ENCODE measurements around the gene SLC7A7.
"Not testable (repeated sequence)": the region's sequence is repeated elsewhere in the genome, so short reads cannot be mapped to it uniquely, and the experiment has no call there.

Gene SLC7A7

DNA sequence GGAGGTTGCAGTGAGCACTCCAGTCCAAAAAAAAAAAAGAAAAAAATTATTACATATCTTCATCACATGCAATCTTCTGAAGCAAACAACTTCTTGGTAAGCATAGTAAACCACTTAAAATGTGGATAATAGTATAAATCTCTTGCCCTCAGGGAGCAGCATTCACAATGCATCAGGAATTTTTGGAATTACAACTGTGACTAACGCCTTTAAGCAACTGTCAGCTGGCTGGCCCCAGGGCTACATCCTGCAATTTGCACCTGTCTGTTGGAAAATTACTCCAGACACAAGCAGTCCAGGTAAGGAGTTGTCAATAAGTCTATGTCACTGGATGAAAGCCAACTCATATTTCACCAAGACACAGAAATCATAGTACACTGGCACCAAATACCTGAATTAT lies 5.5 kb upstream of the SLC7A7 start:
- no peak for DNase-seq (ENCODE audit: low read depth)

DNA sequence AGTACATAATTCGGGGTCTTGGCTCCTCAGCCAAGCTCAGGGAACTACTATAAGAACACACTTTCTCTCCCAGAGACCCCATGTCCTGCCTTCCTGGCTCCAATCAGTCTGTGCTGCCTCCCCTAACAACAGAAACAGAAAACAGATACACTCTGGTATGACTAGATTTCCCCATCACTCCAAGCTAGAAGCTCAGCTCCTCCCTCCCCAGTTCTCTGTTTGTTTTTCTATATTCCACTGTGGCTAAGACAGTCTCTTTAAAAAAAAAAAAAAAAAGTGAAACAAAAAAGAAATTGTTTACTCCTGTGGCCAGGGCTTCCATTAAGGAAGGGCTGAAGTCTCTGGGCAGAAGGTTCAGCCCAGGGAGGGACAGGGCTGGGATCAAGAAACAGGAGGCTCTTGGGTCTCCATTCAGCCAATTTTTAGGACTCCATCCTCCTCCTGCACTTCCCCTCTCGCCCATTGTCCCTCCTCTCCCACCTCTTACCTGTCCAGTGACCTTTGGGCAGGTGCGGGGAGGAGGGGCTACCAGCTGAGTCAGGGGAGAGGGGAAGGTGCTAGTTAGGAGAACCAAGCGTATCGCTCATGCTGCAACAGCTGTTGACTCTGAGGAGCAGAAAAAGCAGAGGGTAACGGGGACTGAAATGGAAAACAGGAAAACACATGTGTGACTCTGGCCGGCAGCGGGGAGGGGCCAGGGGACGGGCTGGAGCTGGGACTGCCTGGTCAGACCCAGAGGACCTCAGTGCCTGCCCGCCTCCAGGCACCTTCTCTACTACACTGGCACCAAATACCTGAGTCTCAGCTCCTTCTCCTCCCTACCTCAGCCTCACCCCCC lies 4.1 kb upstream of the SLC7A7 start:
- peak; percentile 85 for DNase-seq (ENCODE audit: low read depth)

DNA sequence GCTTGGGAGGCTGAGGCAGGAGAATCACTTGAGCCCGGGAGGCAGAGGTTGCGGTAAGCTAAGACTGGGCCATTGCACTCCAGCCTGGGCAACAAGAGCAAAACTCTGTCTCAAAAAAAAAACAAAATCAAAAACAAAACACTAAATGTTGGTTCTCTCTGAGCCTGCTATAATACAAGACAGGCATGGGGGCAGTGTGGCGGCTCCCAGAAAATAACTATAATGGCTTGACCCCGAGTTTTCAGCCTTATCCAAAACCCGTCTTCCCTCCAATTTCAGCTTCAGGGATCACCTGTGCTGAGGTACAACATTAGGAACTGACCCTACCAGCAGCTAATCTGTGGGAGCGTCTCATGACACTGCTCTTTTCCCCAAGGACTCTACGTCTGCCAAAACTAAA lies 862 bp downstream of the SLC7A7 start:
- DNase-seq (ENCODE audit: low read depth) = no peak

DNA sequence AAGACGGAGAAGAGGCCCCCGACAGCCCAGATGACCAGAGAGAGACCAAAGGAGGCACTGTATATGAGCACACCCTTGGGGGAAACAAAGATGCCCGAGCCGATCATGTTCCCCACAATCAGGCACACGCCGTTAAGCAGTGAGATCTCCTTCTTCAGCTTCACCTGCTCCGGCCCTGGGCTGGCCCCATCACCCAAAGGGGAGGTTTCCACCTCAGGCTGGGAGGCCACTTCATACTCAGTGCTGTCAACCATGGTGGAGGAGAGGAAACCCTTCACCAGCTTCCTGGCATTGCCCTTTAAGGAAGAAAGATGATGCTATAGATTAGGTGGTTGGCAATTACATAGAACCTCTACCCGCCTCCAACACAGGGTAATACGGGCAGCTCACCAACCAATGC lies 2.1 kb downstream of the SLC7A7 start:
- DNase-seq (ENCODE audit: low read depth) = no peak

DNA sequence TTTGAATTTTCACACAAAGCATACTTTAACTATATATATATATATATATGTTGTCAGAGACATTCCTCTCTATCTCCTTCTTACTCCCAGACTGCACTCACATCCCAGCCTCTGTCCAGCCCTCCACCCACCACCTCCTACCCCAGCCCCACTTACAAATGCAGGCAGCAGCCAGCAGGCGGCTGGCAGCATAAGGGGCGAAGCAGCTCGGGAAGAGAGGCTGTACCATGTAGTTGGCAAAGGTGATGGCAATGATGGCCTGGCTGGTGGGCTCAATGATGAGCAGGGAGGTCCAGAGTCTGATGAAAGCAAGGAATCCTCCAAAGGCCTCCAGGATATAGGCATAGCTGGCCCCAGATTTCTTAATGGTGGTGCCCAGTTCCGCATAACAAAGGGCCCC lies 2.5 kb downstream of the SLC7A7 start:
- no peak for DNase-seq (ENCODE audit: low read depth)

DNA sequence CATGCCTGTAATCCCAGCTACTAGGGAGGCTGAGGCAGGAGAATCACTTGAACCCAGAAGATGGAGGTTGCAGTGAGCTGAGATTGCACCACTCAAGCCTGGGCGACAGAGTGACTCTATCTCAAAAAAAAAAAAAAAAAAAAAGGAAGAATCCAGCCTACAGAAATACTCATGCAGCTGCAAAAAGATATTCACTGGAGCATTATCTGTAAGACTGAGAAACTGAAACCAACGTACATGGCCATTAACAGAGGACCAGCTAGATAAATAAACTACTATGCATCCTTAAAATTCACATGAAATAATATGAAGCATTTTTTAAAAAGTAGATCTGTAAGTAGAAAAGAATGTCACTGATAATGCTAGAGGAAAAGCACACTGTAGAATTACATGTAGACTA lies 3.5 kb downstream of the SLC7A7 start:
- DNase-seq (ENCODE audit: low read depth) = no peak

DNA sequence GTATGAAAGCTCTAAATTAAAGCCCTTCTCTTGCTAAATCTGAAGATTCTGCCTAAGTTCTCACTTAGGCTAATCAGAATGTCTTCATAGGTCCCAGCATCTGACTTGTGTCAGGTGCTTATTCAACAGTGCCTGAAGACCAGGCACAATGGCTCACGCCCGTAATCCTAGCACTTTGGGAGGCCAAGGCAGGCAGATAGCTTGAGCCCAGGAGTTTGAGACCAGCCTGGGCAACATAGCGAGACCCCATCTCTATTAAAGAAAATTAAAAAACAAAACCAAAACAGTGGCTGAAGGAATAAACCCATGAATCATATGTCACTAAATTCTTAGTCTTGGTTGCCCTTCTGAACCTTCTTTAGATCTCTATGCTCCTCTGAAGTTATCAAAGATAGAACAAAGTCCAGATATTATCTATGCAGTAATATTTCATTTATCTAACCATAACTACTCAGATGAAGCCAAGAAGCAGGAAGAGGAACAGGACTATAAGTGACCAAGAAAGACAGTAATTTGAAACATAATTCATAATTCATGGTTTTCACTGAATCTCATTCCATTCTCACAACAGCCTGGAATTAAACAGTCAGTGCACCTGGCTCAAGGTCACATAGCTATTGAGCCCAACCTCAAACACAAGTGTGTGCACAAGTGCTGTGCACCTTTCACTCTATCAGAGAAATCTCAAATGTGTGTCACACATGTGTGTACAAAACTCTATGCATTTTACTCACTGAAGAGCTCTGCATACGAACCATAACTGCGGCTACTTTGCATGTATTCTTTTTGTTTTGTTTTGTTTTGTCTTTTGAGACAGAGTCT lies 6.6 kb downstream of the SLC7A7 start:
- DNase-seq (ENCODE audit: low read depth) = no peak

DNA sequence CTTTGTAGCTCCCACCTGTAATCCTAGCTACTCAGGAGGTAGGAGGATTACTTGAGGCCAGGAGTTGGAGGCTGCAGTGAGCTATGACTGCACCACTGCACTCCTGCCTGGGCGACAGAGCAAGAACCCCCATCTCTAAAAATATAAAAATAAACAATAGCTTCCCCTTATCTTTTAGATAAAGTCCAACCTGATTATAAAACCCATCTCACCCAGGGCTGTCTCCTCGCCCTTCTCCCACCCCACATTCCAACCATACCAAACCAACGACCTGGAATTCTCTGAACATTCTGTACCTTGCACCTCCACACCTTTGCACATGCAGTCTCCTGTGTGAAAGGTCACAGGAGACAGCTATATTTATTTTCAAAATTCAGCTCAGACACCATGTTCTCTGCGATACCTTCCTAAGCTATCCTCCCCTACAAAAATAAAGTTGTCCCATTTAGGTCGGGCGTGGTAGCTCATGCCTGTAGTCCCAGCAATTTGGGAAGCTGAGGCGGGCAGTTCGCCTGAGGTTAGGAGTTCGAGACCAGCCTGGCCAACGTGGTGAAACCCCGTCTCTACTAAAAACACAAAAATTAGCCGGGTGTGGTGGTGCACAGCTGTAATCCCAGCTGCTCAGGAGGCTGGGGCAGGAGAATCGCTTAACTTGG lies 7.7 kb downstream of the SLC7A7 start:
- DNase-seq (ENCODE audit: low read depth) = no peak

DNA sequence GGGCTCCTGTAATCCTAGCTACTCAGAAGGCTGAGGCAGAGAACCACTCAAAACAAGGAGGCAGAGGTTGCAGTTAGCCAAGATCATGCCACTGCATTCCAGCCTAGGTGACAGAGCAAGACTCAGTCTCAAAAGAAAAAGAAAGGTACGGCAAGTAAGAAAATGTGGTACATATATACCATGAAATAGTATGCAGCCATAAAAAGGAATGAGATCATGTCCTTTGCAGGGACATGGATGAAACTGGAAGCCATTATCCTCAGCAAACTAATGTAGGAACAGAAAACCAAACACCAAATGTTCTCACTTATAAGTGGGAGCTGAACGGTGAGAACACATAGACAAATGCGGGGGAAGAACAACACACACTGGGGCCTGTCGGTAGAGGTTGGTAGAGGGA lies 10.0 kb downstream of the SLC7A7 start:
- not testable (repeated sequence) for DNase-seq (ENCODE audit: low read depth)

DNA sequence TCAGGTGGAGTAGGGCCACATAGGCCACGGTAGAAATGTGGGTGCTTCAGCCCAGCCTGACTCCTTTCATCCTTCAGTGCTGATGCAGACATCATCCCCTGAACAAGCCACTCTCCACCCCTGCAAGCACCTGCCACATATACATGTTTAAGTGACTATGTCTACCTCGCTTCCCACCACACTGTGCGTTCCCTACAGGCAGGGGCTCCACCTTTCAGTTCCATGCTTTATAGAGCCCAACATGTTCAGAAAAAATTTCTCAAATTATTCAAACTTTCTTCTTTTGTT lies 11.6 kb downstream of the SLC7A7 start:
- DNase-seq (ENCODE audit: low read depth) = no peak

DNA sequence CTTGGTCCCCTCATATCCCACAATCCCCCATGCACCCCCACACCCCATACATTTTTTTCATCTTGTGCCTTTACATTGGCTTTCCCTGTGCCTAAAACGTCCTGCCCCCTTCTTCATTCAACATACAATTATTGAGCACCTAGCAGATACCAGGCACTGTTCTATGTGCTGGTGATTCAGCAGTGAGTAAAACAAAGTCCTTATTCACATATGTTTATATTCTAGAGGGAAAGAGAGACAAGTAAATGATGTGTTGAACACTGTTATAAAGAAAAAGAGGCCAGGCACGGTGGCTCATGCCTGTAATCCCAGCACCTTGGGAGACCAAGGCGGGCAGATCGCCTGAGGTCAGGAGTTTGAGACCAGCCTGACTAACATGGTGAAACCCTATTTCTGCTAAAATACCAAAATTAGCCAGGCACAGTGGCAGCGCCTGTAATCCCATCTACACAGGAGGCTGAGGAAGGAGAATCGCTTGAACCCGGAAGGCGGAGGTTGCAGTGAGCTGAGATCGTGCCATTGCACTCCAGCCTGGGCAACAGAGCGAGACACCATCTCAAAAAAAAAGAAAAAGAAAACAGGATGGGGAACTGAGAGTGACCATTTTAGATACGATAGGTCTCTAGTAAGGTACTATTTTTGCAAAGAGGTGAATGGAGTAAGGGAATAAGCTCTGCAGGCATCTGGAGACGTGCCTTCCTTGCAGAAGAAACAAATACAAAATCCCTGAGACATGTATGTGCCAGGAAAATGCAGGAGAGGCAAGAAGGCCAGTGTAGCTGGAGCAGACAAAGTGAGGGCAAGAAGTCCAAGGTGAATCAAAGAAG lies 12.2 kb downstream of the SLC7A7 start:
- no peak for DNase-seq (ENCODE audit: low read depth)

DNA sequence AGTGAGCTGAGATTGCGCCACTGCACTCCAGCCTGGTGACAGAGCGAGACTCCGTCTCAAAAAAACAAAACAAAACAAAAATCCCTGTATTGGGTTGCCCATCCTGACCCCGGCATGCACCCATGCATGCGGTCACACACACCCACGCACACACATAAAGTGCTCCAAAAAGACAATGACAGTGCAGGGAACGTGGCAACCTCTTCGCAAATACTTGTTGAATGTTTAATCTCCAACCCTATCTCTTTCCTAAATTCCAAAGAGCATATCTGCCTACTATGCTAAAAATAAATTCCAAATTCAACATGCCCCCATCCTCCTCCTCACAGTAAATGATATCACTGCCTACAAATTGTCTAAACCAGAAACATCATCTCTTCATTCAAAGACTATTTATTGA lies 13.5 kb downstream of the SLC7A7 start:
- no peak for DNase-seq (ENCODE audit: low read depth)

DNA sequence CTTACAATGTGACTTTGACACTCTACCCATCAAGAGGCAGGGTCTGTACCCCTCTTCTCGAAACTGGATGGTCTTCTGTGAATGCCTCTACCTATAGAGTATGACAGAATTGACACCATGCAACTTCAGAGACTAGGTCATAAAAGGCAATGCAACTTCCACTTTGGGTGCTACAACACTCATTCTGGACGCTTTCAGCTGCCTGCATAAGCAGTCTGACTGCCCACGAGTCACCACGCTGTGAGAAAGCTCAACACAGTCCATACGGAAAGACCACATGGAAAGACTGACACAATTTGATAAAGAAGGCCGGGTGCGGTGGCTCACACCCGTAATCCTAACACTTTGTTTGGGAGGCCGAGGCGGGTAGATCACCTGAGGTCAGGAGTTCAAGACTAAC lies 14.9 kb downstream of the SLC7A7 start:
- no peak for DNase-seq (ENCODE audit: low read depth)

DNA sequence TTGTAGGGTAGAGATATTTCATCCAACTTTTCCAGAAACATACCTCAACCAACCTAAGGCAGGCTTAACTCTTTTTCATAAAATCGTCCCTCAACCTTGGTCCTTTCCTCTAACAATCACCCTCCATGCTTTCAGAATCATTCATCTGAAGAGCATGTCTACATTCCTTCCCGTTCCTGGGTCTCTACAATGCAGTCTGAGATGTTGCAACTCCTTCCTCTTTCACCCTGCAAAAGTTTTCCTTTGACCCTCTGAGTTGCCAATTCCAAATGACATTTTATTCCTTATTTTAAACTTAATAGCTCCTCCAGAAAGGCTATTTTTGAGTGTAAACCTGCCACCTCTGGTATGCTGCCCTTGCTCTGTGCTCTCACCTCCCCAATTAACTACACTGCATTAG lies 16.7 kb downstream of the SLC7A7 start:
- DNase-seq (ENCODE audit: low read depth) = no peak

DNA sequence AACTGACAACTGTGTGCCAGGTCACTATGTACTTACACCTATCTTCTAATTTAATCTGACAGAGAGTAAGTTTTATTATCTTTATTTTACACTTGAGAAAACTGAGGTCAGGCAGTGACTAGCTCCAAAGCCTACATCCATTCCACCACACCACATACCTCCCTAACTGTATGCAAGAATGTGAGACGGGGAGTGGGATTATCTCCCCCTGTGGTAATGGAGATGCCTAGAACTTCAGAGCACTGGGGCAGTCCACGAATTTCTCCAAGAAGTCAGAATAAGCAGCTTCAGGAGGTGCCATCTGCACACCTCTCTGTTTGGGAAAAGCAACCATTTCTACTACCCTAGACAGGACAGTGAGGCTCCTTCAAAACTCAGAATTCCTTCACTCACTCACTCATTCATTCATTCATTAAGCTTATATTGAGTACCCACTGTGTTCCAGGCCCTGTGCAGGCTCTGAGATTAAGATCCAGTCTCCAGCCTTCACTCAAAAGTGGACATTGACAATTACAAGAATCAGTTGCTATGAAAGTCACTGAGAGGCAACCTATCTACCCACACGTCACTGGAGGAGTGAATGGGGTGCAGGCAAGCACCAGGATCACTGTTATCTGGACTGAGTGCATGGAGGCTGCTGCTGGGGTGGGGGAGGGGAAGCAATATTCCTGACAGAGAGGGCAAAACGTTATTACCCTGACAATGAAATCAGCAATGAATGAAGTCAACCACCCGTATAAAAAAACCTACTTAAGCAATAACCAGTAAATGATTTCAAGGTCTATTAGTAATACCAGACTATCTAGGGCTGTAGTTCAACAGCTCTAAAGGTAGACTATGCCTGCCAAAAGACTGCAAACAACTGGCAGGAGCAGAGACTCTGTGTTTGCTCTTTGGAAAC lies 18.0 kb downstream of the SLC7A7 start:
- no peak for DNase-seq (ENCODE audit: low read depth)

DNA sequence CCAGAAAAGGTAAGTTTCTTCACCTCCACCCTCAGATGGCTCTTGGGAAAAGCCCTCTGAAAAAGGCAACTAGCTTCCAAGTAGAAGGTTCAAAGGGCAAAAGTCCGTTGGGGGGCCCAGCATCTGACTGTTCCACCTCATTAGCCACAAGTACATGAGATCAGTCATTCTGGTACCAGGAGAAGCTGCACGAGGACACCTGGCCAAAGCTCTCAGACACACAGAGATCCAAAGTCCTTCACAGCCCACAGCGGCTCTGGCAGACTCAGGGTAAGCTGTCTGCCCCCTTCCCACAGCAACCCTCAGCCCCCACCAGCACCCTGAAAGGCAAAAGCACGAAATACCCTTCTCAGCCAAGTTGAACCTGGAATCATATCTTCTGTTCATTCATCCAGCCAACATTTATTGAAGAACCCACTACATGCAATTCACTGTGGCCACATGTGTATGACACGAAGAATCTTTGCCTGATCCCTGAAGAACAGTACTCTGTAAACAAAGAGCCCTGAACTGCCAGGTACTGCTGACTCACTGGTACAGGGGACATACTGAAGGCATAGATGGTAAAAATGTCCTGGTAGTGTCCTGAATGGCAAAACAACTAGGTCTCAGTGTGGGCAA lies 19.0 kb downstream of the SLC7A7 start:
- no peak for DNase-seq (ENCODE audit: low read depth)

DNA sequence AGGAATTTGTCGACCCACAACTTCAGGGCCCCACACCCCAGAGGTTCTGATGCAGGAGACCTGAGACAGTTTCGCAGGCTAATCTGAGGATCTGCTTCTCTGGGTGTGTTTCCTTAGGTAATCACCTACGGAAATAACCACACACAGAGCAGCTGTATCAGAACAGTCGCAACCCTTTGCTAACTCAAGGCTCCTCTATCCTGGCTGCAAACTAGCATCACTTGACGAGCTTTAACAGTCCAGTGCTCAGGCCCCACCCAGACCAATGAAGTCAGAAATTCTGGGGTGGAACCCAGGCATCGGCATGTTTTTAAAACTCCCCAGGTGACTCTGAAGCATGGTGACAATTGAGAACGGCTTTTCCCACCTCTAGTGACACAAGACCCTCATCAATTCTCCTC lies 20.7 kb downstream of the SLC7A7 start:
- DNase-seq (ENCODE audit: low read depth) = no peak

DNA sequence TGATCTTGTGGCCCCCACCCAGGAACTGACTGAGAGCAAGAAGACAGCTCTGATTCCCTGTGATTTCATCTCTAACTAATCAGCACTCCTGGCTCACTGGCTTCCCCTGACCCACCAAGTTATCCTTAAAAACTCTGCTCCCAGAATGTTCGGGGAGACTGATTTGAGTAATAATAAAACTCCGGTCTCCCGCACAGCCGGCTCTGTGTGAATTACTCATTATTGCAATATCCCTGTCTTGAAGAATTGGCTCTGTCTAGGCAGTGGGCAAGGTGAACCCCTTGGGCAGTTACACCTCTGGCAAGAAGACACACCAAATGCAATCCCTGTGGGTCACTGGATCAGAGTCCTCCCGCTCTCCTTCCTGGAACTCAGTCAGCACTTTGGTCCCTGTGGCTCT lies 21.3 kb downstream of the SLC7A7 start:
- no peak for DNase-seq (ENCODE audit: low read depth)

DNA sequence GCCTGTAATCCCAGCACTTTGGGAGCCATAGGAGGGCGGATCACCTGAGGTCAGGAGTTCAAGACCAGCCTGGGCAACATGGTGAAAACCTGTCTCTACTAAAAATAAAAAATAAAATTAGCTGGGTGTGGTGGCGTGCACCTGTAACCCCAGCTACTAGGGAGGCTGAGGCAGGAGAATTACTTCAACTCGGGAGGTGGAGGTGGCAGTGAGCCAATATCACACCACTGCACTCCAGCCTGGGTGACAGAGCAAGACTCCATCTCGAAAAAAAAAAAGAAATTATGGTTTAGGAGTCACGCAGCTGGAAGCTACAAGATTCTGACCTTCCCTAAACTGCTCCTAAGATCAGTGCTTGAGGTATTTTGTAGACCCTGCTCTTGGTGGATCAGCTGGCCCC lies 21.7 kb downstream of the SLC7A7 start:
- DNase-seq (ENCODE audit: low read depth) = not testable (repeated sequence)

DNA sequence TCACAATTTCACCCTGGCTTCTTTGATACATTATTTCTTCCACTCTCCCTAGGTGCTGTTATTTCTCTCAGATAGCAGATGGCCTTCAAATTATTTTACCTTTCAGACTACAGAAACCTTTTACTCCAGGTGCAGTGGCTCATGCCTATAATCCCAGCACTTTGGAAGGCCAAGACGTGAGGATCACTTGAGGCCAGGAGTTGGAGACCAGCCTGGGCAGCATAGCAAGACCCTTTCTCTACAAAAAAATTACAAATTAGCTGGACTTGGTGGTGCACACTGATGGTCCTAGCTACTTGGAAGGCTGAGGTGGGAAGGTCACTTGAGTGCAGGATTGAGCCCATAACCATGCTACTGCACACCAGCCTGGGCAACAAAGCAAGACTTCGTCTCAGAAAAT lies 23.1 kb downstream of the SLC7A7 start:
- no peak for DNase-seq (ENCODE audit: low read depth)

DNA sequence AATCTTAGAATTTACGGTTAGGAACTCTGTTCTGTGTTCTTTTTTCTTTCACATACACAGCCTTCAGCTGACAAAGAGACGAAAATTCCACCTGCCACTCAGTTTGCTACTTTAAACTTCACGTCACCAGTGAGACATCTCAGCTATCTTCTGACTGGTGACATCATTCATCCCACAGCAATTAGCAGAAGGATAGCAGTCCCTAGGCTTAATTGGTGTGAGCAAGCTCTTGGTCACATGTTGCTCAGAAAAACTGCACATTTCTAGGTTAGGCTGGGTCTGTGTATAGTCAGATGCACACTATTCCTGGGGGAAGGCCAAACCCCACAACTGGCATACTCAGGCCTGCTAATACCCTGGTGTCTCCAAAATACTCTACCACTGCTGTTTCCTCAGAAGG lies 23.9 kb downstream of the SLC7A7 start:
- peak; percentile 8 for DNase-seq (ENCODE audit: low read depth)
